Testis (tissue), 3 donors: Measurements from ENCODE around the gene CHCHD2. TPM values are rescaled to one million over a fixed set of nuclear protein-coding genes. Genes with fewer than 3 reads are reported as not detected.
A peak's percentile ranks its signal among the peaks of the same experiment; 100 is the strongest.
"Not testable (repeated sequence)": the region's sequence is repeated elsewhere in the genome, so short reads cannot be mapped to it uniquely, and the experiment has no call there.

Experiments used
- DNase-seq: peaks from one replicate; pipeline ENCODE4 v3.0.0-alpha.2; 2019
- H3K27ac ChIP-seq, 2 donors: fragments of 200-600 bp; sonication (generic); one replicate each; pipeline ENCODE4 v1.5.1; 2019
- H3K27me3 ChIP-seq: fragments of 200-600 bp; sonication (generic); one replicate; pipeline ENCODE4 v1.5.1; 2019
- H3K36me3 ChIP-seq: fragments of 200-600 bp; sonication (generic); one replicate; pipeline ENCODE4 v1.5.1; 2017; ENCODE audit warnings: low read depth; ENCODE audit errors: missing control alignments
- H3K4me1 ChIP-seq: fragments of 200-600 bp; sonication (generic); one replicate; pipeline ENCODE4 v1.5.1; 2019
- H3K4me3 ChIP-seq, 2 donors: fragments of 200-600 bp; sonication (generic); one replicate each; pipeline ENCODE4 v1.5.1; 2017 to 2019
- H3K9me3 ChIP-seq: fragments of 200-600 bp; sonication (generic); one replicate; pipeline ENCODE4 v1.5.1; 2017
- POLR2A ChIP-seq: fragments of 450-650 bp; IDR thresholded peaks from one replicate; pipeline ENCODE4 v1.6.1; 2017; ENCODE audit warnings: antibody characterized with exemption, mild to moderate bottlenecking, moderate library complexity
- whole genome bisulfite sequencing, 2 donors: methylation state at CpG; one replicate each; pipeline ENCODE4 v1.1.5; 2018; 5-methylcytosine and 5-hydroxymethylcytosine counted together
- intact Hi-C: fragments of 100-400 bp; cut with DNase I; formaldehyde crosslinking; loops from one replicate; pipeline ENCODE4 v1.15.1; 2023; ENCODE audit warnings: low total_unique reads
- polyA plus RNA-seq: library from polyadenylated mRNA; stranded (reverse); fragments of 350-450 nt; fragmentation: Illumina TruSeq; extraction: RNeasy Lipid Tissue Mini Kit (QIAGEN cat#74804); gene quantifications from one replicate; pipeline ENCODE4 v1.2.3, GENCODE V29; 2014; ENCODE audit warnings: low read depth, low replicate concordance; ENCODE audit not compliant: insufficient read depth
- total RNA-seq, 2 donors: library from RNA; depleted of rRNA; stranded (reverse); fragments of >200 nt; gene quantifications; one replicate each; pipeline ENCODE4 v1.2.3, GENCODE V29; 2016
- TF ChIP-seq, protein P1 (sequence below), 3 experiments: fragments of 450-650 bp in 2 of 3; fragments of 200-600 bp in 1 of 3; sonication (generic) in 1 of 3; IDR thresholded peaks; one replicate each; pipeline ENCODE4 v1.5.1; 2016 to 2019; ENCODE audit warnings: antibody characterized with exemption in 3 of 3, mild to moderate bottlenecking in 2 of 3, moderate library complexity in 1 of 3

The CHCHD2 gene
- total and polyA plus RNA-seq, 3 donors from 2014 or later, result 212 to 321 (median 289) TPM

DNA sequence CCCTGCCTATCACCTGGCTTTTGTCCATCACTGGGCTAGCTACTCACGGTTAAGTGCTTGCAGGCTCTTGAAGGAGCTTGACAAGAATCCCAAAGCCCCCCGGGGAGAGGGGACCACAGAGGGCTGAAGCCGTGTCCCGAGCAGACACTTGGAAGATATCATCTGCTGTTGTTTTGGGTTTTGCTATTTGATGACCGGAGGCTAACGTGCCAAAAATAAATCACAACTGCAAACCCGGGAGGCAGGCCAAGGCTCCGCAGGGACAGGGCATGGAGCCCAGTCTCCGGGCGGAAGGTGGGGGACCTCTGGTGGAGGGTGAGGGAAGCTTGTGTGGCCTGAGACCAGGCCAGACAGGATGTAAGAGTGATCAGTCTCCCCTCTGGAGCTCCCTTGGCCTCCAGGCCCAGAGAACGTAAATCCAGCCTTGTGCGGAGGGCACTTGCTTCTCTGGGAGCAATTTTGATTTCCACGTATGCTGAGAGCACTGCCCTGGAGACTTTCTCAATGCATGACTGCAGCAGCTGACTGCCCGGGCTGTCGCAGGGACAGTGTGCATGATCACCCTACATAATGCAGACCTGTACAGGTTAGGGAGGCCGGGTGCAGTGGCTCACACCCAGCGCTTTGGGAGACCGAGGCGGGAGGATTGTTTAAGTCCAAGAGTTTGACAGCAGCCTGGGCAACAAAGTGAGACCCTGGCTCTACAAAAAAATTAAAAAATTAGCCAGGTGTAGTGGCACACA, 13.3 kb downstream of the CHCHD2 start, which contains the start of gene PHKG1:
TSS of gene PHKG1 (minus strand) at position 164 of the 743 bp plus-strand sequence. CDS start 4,011 bp downstream, outside the sequence.
- Histone ChIP-seq H3K4me3 (no peak within 1 kb of the TSS), H3K27ac (peak within 1 kb of the TSS in 1 of 2 donors; percentile 29), H3K9me3 (no peaks in the 10 kb centered on the region), H3K4me1 (peaks cover 13% of the 10 kb centered on the region), H3K27me3 (no peaks in the 10 kb centered on the region), H3K36me3 (no peaks in the 10 kb centered on the region)
- intact Hi-C loops, result no loop called here
- DNase-seq, result peak; percentile 79
- 40 to 62% methylated on average over 16 to 19 of the region's 19 CpGs for WGBS, 2 donors
- TF ChIP-seq POLR2A, result no peak
- TF ChIP-seq, protein P1, sequence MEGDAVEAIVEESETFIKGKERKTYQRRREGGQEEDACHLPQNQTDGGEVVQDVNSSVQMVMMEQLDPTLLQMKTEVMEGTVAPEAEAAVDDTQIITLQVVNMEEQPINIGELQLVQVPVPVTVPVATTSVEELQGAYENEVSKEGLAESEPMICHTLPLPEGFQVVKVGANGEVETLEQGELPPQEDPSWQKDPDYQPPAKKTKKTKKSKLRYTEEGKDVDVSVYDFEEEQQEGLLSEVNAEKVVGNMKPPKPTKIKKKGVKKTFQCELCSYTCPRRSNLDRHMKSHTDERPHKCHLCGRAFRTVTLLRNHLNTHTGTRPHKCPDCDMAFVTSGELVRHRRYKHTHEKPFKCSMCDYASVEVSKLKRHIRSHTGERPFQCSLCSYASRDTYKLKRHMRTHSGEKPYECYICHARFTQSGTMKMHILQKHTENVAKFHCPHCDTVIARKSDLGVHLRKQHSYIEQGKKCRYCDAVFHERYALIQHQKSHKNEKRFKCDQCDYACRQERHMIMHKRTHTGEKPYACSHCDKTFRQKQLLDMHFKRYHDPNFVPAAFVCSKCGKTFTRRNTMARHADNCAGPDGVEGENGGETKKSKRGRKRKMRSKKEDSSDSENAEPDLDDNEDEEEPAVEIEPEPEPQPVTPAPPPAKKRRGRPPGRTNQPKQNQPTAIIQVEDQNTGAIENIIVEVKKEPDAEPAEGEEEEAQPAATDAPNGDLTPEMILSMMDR (IDR thresholded peaks at IDR 0.05), result peak in 1 of 3 experiments; percentile 41

DNA sequence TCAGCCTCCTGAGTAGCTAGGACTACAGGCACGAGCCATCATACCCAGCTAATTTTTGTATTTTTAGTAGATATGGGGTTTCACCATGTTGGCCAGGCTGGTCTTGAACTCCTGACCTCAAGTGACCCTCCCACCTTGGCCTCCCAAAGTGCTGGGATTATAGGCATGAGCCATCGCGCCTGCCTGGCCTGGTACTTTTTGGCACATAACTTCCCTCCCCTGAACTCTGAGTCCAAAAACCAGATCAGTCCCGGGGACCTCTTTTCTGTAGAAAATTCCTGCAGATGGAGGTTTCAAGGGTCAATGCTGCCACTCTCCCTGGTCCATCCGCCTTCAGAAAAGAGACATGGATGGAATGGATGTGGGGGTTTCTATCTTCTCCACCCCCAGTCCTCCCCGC, 13.9 kb downstream of the CHCHD2 start:
- H3K4me3 ChIP-seq, intact Hi-C loops, DNase-seq, H3K36me3 ChIP-seq, H3K9me3 ChIP-seq, H3K27me3 ChIP-seq: not testable (repeated sequence)
- Histone ChIP-seq H3K4me1 (peaks cover 13% of the 10 kb centered on the region), H3K27ac (peak overlapping the region in 1 of 2 donors; percentile 29)
- 34 to 52% methylated on average over 5 to 6 of the region's 6 CpGs for WGBS, 2 donors

DNA sequence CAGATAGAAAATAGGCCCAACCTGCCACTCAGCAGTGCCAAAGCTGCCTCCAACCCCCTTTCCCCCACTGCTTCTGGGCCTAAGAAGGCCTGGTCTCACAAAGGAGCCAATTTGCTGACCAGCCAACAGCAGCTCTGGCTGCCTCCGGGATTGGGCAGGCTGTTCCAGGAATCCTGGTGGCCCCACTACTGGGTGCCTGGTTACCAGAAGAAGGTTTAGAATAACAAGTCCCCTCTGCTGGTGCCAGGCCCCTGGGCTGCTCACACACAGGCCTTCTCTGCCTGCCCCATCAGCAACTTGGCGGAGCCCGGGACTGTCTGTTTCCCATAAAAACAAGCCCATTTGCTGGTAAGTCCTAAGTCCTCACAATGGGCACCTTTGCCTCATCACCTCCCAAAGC, 14.7 kb downstream of the CHCHD2 start:
- TF ChIP-seq, protein P1 (IDR thresholded peaks at IDR 0.05), result no peak
- TF ChIP-seq POLR2A, result no peak
- H3K4me1 ChIP-seq, result peaks cover 13% of the 10 kb centered on the region
- no peak overlapping the region for H3K4me3 ChIP-seq
- intact Hi-C loops, result no loop called here
- peak overlapping the region in 1 of 2 donors; percentile 29 for H3K27ac ChIP-seq
- H3K36me3 ChIP-seq, result no peaks in the 10 kb centered on the region
- no peaks in the 10 kb centered on the region for H3K9me3 ChIP-seq
- no peak for DNase-seq
- no peaks in the 10 kb centered on the region for H3K27me3 ChIP-seq
- 50 to 82% methylated on average over 1 to 3 of the region's 3 CpGs for WGBS, 2 donors

DNA sequence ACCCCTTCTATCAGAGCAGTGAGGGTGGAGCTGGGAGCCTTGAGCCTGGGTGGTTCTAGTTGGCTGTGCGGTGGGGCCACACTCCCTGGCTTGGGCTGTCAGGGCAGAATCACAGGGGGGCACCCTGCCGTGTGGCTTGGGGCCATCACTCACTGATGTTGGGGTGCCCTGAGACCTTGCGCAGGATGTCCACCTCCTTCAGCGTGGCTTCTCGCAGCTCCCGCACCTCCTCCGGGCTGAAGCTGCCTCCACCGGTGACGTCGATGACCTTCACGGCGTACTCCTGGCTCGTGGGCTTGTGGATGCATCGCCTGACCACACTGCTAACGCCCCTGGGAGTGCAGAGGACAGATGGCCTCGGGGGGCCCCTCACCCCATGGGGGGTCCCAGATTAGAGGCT, 18.8 kb downstream of the CHCHD2 start:
- intact Hi-C loops, result no loop called here
- Histone ChIP-seq H3K9me3 (no peaks in the 10 kb centered on the region), H3K4me3 (no peak overlapping the region), H3K36me3 (no peaks in the 10 kb centered on the region), H3K27ac (no peak overlapping the region), H3K27me3 (no peaks in the 10 kb centered on the region), H3K4me1 (peaks cover 12% of the 10 kb centered on the region)
- no peak for DNase-seq
- no peak for TF ChIP-seq POLR2A
- TF ChIP-seq, protein P1 (IDR thresholded peaks at IDR 0.05), result no peak
- WGBS, 2 donors, result 89% methylated on average over 16 of the region's 16 CpGs; no CpG with 5 or more reads in 1 of the 2 donors

DNA sequence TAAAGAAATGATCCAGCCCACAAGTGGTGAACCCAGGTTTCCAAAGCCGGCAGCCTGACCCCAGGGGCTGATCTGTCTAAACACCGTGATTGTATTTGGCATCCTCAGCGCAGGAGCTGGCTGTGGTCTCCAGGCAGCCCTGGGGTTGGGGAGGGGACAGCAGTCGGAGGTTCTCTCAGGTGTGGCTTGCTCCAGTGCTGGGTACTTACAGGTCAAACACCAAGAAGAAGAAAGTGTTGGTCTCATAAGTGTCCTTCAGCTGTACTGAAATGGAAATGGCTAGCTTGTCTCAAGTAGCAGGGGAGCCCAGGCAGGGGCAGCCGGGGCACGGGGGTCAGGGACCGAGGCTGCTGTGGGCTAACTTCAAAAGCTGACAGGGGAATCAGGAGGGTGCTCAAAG, 19.5 kb downstream of the CHCHD2 start:
- 89 to 94% methylated on average over 7 of the region's 7 CpGs for WGBS, 2 donors
- no peak overlapping the region for H3K27ac ChIP-seq
- intact Hi-C loops, result no loop called here

More for the DNA sequence above, 19.5 kb downstream of the CHCHD2 start:
- DNase-seq, result no peak
- Histone ChIP-seq H3K9me3 (no peaks in the 10 kb centered on the region), H3K4me1 (peaks cover 8% of the 10 kb centered on the region), H3K27me3 (no peaks in the 10 kb centered on the region), H3K4me3 (no peak overlapping the region), H3K36me3 (no peaks in the 10 kb centered on the region)
- TF ChIP-seq, protein P1 (IDR thresholded peaks at IDR 0.05), result no peak
- TF ChIP-seq POLR2A, result no peak
